Neural crest cell (in vitro differentiated cells): ENCODE results near the gene HMCN1. TPM values are rescaled to one million over a fixed set of nuclear protein-coding genes. Genes with fewer than 3 reads are reported as not detected.

ENCODE experiments used
- DNase-seq: peaks from one replicate; pipeline ENCODE4 v3.0.0; 2021; ENCODE audit warnings: low read depth, mixed read lengths, low spot score
- H3K27ac Mint-ChIP-seq: one replicate; pipeline ENCODE4 v1.8.0; 2021; ENCODE audit warnings: mild to moderate bottlenecking, mixed read lengths; ENCODE audit not compliant: unreplicated experiment
- H3K27me3 Mint-ChIP-seq: 2 replicates; pipeline ENCODE4 v1.8.0; 2021; ENCODE audit warnings: low read depth, mild to moderate bottlenecking, mixed read lengths
- H3K36me3 Mint-ChIP-seq: 2 replicates; pipeline ENCODE4 v1.8.0; 2021; ENCODE audit warnings: low read depth, mild to moderate bottlenecking, mixed read lengths
- H3K4me1 Mint-ChIP-seq: 2 replicates; pipeline ENCODE4 v1.8.0; 2021; ENCODE audit warnings: mixed read lengths
- H3K4me3 Mint-ChIP-seq: one replicate; pipeline ENCODE4 v1.8.0; 2021; ENCODE audit warnings: mild to moderate bottlenecking, mixed read lengths
- H3K9me3 Mint-ChIP-seq: 2 replicates; pipeline ENCODE4 v1.8.0; 2021; ENCODE audit warnings: mixed read lengths
- CTCF ChIP-seq: fragments of 200-600 bp; sonication (generic); conservative IDR thresholded peaks from 2 replicates; pipeline ENCODE4 v1.5.0; 2021; ENCODE audit warnings: antibody characterized with exemption, mild to moderate bottlenecking
- total RNA-seq: library from RNA; stranded (reverse); gene quantifications from 2 replicates; pipeline ENCODE4 v1.2.1, GENCODE V29; 2021

Gene HMCN1
- total RNA-seq, 1 donor from 2014 or later = 16.6 TPM

DNA sequence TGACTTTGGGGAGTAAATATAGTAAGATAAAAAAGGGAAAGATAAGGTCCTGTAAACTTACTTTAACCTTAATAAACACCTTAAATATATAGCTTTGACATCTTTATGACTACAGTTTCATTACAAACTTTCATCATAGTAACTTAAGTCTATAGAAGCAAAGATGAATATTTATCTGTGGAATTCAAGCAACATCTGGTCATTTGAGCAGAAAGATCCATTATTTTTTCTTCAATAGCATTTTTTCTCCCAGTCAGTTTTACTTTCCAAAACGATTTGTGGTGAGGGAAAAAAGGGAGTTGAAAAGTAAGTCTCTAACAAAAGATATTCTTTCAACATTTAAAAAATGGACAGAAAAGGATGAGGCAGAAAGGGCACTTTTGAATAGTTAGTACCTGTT, 69.0 kb downstream of the HMCN1 start:
- DNase-seq = no peak
- Mint-ChIP-seq H3K27me3 (no peaks in the 10 kb centered on the region), H3K9me3 (peaks cover 4% of the 10 kb centered on the region), H3K4me3 (no peak overlapping the region), H3K36me3 (peaks cover 9% of the 10 kb centered on the region), H3K4me1 (peaks cover 15% of the 10 kb centered on the region), H3K27ac (no peak overlapping the region)
- no peak for TF ChIP-seq CTCF

DNA sequence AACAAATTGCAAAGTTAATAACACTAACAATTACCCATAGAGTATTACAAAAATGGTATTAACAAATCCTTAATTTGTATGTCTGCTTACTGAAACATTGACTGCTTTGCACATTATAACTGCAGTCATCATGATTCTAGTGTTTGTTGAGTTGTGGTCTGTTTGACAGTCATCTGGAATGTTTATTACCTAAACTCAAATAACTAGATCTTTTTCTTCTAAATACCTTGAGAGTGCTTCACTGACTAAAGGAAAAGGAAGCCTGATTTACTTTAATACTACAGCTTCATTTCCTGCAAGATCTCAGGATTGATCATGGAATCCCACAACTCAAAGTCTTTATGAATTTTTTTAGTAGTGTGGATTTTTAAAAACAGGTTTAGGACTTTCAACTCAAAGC, 70.0 kb downstream of the HMCN1 start:
- H3K9me3 Mint-ChIP-seq = peaks cover under 1% of the 10 kb centered on the region
- H3K27ac Mint-ChIP-seq = no peak overlapping the region
- TF ChIP-seq CTCF = no peak
- DNase-seq = no peak
- peaks cover 15% of the 10 kb centered on the region for H3K4me1 Mint-ChIP-seq
- H3K27me3 Mint-ChIP-seq = no peaks in the 10 kb centered on the region
- no peak overlapping the region for H3K4me3 Mint-ChIP-seq
- peaks cover 3% of the 10 kb centered on the region for H3K36me3 Mint-ChIP-seq

DNA sequence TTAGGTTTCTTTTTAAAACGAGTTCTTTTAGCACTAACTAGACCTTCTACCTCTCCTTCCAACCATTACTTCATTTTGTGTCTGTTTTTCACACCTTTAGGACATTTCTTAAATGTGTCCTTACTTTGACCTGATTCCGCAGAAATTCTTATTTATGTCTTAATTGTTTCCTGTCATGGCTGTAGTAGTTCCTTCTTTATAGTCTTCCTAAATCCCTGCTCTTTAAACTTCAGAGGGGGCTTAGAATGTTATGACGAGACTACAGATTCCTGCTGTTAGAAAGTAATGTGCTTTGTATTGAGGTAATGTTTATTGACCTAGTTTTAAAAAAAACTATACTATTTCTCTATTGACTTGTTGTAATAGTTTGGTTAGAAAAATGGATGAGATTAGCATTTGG, 70.4 kb downstream of the HMCN1 start:
- no peak for DNase-seq
- Mint-ChIP-seq H3K36me3 (peaks cover 2% of the 10 kb centered on the region), H3K4me1 (peaks cover 15% of the 10 kb centered on the region), H3K4me3 (no peak overlapping the region), H3K27ac (no peak overlapping the region), H3K27me3 (no peaks in the 10 kb centered on the region), H3K9me3 (no peaks in the 10 kb centered on the region)
- no peak for TF ChIP-seq CTCF

- H3K4me1 Mint-ChIP-seq = peaks cover 15% of the 10 kb centered on the region
- no peak for DNase-seq
- no peaks in the 10 kb centered on the region for H3K9me3 Mint-ChIP-seq
- H3K4me3 Mint-ChIP-seq = no peak overlapping the region
- TF ChIP-seq CTCF = no peak
- H3K36me3 Mint-ChIP-seq = no peaks in the 10 kb centered on the region
- H3K27me3 Mint-ChIP-seq = no peaks in the 10 kb centered on the region
- no peak overlapping the region for H3K27ac Mint-ChIP-seq
These were observed 73.1 kb downstream of the HMCN1 start for GRCh38 chr1:185807275-185807674.

- Mint-ChIP-seq H3K9me3 (no peaks in the 10 kb centered on the region), H3K27ac (no peak overlapping the region), H3K4me1 (peaks cover 12% of the 10 kb centered on the region), H3K36me3 (no peaks in the 10 kb centered on the region), H3K4me3 (no peak overlapping the region), H3K27me3 (no peaks in the 10 kb centered on the region)
- no peak for DNase-seq
- TF ChIP-seq CTCF = no peak
These were observed 74.4 kb downstream of the HMCN1 start for GRCh38 chr1:185808631-185809030.
